GF-D8 (cell line): ENCODE data around the gene FLT4.
"Not testable (repeated sequence)": the region's sequence is repeated elsewhere in the genome, so short reads cannot be mapped to it uniquely, and the experiment has no call there.

Source experiments
- DNase-seq: peaks from one replicate; lab custom pipeline; 2025; lab: John Stamatoyannopoulos, UW

The FLT4 gene

GRCh38 chr5:180670157-180670556, 20.8 kb upstream of the FLT4 start:
- DNase-seq = no peak

DNA sequence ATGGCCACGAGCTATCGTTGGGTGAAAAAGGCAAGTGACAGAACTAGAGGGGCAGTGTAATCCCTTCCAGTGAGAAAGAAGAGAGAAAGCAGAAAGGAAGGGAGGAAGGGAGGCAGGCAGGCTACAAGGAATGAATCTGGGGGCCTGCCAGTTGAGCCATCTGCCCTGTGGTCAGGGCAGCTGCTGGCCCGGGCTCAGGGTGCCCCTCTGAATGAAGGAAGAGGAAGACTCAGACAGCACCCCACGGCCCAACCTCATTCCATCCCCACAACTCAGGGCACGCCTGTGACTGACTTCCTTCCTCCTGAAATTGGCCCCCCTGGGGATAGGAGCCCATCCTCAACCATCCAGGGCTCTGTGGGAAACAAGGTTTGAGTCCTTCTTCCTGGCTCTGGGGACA, 20.3 kb upstream of the FLT4 start:
- no peak for DNase-seq

DNA sequence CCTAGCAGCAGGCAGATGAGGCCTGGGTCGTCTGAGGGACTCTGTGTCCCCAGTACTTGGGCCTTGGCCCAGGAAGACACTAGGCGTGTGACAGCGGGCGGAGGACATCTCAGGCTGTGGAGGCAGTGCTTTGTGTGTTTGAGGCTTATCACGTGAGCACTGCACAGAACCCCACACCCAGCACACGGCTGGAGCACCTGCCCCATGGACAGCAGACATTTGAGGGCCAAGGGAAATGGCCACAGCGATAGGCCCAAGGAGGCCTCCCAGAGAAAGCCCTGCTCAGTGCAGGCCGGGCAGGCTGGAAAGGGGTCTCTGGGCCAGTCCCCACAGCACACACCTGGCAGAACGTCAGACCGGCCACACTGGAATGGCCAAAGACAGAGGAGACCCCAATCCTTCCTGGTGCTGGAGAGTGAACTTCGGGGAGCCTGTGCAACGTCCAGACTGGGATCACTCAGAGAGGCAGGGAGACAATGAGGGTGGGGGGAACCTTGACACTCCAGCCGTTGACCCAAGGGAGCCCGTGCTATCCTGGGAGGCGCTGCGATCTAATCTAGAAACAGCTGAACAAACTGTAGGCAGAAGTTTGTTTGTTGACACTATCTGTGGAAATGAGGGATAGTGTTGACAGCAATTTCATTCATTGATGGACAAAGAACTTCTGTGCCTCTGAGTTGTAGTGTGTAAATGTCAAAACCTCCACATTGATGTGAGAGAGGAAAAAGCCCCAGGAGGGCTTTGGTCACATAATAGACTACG, 19.6 kb upstream of the FLT4 start:
- no peak for DNase-seq

DNA sequence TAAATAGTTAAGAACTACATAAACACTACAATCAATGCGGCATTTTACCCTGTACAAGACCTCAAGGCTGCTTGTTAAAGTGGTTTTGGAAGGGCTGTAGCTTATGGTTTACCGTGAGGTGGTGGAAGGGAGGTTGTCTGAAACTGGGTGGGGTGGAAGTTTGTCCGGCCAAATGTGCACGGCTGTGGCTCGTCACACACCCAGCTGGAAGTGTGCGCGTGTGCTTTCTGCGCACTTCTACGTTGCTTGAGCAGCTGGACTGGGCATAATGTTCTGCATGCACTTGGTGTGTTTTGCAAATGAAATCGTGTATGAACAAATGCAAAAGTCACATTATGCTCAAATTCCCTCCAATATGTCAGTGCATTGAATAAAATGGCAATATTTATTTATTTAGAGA, 17.4 kb upstream of the FLT4 start:
- no peak for DNase-seq

DNA sequence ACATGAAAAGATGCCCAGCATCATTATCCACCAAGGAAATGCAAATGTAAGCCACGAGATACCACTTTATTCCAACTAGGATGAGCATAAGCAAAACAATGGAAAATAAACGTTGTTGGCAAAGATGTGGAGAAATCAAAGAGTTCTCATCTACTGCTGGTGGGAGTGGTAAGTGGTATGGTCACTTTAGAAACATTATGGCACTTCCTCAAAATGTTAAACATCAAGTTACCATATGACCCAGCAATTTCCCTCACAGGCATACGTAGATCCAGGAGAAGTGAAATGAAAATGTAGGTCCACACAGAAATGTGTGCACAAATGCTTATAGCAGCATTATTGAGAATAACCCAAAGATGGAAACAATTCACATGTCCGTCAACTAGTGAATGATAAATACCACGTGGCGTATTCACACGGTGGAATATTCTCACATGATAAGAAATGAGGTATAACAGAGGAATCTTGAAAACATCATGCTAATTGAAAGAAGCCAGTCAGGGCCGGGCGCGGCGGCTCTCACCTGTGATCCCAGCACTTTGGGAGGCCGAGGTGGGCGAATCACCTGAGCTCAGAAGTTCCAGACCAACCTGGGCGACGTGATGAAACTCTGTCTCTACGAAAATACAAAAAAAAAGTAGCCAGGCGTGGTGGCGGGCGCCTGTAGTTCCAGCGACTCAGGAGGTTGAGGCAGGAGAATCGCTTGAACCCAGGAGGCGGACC, 16.4 kb upstream of the FLT4 start:
- no peak for DNase-seq

DNA sequence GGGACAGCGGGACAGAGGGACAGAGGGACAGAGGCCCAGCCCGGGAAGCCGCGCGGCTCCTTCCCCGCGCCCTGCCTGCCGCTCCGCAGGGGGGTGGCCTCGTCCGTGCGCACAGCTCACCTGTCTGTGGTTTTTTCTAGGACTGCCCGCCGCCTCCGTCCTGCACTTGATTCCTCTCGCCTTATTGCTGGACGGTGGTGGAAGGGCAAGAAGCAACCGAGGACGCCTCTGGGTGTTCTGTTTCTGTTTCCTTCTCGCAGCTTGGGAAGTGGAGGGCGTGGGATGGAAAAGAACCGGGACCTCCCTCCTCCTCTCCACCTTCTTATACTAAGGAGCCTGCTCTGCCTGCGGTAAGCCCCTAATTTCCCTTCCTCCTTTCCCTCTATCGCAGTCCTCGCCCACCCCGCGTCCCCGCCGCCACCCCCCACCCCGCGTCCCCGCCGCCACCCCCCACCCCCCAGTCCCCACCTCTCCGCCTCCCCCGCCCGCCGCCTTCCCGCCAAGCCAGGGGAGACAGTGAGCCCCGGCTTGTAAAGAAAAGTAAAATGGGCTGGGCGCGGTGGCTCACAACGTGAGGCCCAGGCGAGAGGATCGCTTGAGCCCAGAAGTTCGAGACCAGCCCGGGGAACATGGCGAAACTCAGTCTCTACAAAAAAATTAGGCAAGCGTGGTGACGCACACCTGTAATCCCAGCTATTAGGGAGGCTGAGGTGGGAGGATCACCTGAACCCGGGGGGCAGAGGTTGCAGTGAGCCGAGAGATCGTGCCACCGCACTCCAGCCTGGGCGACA, 9.6 kb upstream of the FLT4 start:
- no peak for DNase-seq

- not testable (repeated sequence) for DNase-seq
These were observed 5.8 kb upstream of the FLT4 start for GRCh38 chr5:180655243-180655642.

GRCh38 chr5:180652771-180653170, 3.4 kb upstream of the FLT4 start:
- no peak for DNase-seq

DNA sequence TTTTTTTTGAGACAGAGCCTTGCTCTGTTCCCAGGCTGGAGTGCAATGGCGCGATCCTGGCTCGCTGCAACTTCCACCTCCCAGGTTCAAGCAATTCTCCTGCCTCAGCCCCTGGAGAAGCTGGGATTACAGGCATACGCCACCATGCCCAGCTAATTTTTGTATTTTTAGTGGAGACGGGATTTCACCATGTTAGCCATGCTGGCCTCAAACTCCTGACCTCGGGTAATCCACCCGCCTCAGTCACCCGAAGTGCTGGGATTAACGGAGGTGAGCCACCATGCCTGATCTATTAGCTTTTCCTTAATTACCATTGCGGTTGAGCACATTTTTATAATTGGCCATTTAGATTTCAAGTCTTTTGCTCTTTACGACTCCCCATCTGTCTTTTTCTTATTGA, 2.9 kb upstream of the FLT4 start:
- DNase-seq = no peak

DNA sequence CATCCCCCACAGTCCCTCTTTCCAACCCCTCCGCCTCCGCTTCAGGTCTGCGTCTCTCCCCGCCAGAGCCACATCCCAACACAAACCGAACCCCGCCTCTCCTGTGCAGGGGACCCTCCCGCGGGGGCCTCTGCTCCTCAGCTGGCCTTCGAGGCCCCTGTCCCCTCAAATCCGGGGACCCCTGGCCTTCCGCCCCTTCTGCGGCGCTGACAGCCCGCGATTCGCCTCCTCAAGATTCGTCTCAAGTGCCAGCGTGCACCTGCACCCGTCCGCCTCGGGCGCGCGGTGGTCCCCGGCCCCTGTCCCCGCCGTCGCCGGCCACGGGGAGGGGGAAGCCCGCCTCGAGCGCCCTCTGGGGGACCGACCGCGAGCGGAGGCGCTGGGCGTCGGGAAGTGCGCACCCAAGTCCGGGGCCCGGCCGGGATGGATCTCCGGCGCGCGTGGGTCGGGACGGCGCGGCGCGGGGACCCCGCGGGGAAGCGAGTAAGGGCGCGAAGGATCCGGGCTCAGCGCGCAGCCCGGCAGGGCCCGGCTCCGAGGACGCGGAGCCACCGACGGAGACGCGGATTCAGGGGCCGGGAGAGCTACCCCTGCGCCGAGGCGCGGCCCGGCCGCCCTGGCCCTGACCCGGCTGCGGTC, 623 bp downstream of the FLT4 start:
- DNase-seq = no peak

GRCh38 chr5:180647941-180648500, 1.4 kb downstream of the FLT4 start:
- no peak for DNase-seq

- DNase-seq = no peak
These were observed 1.9 kb downstream of the FLT4 start for GRCh38 chr5:180647465-180647864.

DNA sequence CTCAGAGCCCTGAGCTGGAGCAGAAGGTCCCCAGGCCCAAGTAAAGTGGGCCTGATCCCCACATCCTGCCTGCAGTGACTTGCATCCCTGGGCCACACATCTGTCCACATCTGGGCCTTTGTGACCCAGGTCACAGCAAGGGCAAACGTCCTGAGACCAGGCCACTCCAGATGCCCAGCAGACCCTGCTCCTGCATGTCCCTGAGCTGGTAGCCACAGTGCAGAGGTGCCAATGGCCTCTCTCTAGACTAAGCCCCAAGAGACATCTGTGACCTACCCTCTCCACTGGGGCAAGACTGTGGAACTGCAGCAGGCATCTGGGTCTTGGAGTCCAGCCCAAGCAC, 2.5 kb downstream of the FLT4 start:
- DNase-seq = no peak

- DNase-seq = no peak
These were observed 3.0 kb downstream of the FLT4 start for GRCh38 chr5:180646289-180646962.

GRCh38 chr5:180645274-180646204, 3.9 kb downstream of the FLT4 start:
- no peak for DNase-seq

DNA sequence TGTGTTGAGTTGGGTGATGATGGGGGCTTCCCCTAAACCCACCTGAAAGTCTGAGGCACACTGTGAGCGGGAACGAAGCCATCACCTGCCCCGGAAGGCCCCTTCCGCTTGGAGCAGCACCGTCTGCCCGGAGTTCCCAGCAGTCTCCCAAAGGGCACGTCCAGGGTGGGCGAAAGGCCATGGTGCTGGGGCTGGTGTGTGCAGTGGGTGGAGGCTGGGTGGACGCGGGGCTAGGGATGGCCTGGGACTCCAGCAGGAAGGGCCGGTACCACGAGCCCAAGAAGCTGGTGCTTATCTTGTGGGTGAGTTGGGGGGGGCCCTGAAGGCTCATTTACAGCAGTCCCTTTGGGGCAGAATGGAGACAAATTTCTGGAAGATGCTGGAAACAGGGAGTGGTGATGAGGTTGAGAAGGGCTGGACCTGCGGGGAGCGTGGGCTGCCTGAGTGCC, 4.6 kb downstream of the FLT4 start:
- DNase-seq = no peak

GRCh38 chr5:180644129-180644824, 5.1 kb downstream of the FLT4 start:
- no peak for DNase-seq

DNA sequence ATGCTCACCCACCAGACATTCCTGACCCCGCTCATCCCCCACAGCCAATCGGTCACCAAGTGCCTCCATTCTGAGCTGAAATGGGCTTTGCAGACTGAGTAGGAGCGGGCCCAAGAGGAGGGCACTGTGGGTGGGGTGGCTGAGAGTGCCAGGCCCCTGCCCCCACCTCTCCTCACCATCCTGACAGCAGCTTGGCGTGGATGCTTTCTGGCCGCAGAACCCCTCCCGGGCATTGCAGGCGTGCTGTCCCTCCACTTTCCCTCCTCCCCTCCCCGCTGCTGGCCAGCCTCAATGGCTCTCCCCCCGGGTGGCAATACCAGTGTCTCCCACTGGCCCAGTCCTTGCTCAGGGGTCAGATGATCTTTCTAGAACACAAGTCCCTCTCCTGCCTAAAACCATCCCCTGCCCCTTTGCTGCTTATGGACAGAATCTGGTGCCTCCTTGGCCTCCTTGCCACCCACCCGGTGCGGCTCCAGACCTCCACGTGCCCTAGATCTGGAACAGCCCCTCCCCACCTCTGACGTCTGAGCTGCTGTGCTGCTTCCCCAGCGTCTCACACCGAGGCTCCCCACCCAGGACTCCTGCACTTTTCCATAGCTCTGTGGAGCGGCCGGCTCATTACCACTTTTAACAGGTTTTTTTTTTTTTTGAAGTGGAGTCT, 6.1 kb downstream of the FLT4 start:
- DNase-seq = no peak

DNA sequence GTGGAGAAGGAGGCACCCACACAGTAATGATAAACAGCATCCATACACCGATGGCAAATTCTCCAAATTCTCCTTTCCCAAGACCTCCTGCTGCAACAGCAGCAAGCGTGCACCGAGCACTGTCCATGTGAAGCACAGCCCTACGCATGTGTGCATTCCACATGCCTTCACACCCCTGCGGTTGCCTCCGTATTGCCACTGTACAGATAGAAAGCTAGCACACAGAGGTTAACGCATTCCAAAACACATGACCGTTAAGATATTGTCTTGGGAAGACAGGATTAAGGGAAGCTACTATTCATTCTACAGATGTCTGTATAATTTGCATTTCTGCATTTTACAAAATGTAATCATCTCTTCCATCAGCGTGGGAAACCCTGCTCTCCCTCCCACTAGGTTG, 6.6 kb downstream of the FLT4 start:
- DNase-seq = no peak
